Measurements from ENCODE around the gene PPFIBP1.
"Not testable (repeated sequence)": the region's sequence is repeated elsewhere in the genome, so short reads cannot be mapped to it uniquely, and the experiment has no call there.

The PPFIBP1 gene

DNA sequence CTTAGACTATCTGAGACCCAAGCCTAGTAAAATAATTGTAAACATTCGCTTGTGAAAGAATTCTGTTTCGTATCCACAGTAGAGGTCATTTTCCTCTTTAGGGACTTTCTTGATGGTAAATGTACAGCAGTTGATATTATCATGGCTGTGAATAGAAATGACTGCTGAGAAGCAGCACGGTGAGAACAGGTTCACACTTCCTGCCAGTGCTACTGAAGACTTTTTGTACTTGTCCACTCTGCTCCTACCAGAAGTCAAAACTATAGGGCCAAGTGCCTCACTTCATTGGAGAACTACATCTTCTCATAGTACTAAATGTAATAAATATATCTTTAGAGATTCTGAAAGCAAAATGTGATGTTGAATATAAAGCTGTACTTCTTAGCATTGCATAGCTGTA, 131.5 kb downstream of the PPFIBP1 start:
- H3K9me3 Mint-ChIP-seq; H3K36me3 Mint-ChIP-seq (ENCODE audit: low read depth); H3K4me3 Mint-ChIP-seq; H3K27ac Mint-ChIP-seq; DNase-seq (ENCODE audit: low spot score); H3K27me3 Mint-ChIP-seq (ENCODE audit: low read depth): not testable (repeated sequence)
- H3K4me1 Mint-ChIP-seq (ENCODE audit: low read depth), result peaks cover 12% of the 10 kb centered on the region

DNA sequence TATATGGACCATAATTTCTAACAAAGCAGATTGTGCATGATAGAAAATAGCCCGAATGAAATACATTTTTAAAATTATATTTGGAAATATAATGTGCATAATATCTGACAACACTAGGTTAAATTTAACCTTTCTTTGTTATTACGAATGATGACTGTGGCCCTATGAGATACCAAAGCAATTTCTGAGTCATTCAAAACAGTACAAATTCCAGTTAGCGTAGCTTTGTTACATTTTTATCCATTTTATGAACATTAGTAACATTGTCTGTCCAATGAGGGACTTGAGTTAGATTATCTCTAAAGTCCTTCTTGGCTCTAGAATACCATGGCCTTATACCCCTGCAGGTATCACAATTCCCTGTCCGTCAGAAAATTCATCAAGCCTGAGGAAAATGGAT, 133.3 kb downstream of the PPFIBP1 start:
- H3K27ac Mint-ChIP-seq, result no peak overlapping the region
- no peak overlapping the region for H3K4me3 Mint-ChIP-seq
- no peaks in the 10 kb centered on the region for H3K9me3 Mint-ChIP-seq
- H3K4me1 Mint-ChIP-seq (ENCODE audit: low read depth), result peaks cover 11% of the 10 kb centered on the region
- no peak for DNase-seq (ENCODE audit: low spot score)
- H3K36me3 Mint-ChIP-seq (ENCODE audit: low read depth), result no peaks in the 10 kb centered on the region
- H3K27me3 Mint-ChIP-seq (ENCODE audit: low read depth), result peaks cover 3% of the 10 kb centered on the region

DNA sequence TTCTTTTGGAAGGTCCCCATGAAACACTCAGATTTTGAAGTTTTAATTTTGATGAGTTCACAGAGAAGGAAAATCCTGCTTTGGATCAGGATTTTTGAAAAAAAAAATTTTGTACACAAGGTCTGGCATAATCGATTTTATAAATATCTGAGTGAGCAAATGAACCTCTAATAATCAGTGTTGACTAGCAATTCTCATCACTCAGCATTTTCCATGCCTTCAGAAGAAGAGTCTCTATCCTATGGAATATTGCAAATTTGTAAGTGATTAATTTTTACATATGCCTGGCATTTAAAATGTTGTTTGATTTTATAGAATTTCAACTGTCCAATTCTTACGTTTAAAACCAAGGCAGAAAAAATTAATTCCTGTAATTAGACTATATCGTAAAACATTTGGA, 141.7 kb downstream of the PPFIBP1 start:
- DNase-seq (ENCODE audit: low spot score), result no peak
- Mint-ChIP-seq H3K36me3 (ENCODE audit: low read depth) (peaks cover 2% of the 10 kb centered on the region), H3K27me3 (ENCODE audit: low read depth) (no peaks in the 10 kb centered on the region), H3K27ac (no peak overlapping the region), H3K9me3 (no peaks in the 10 kb centered on the region), H3K4me1 (ENCODE audit: low read depth) (peaks cover 2% of the 10 kb centered on the region), H3K4me3 (no peak overlapping the region)

DNA sequence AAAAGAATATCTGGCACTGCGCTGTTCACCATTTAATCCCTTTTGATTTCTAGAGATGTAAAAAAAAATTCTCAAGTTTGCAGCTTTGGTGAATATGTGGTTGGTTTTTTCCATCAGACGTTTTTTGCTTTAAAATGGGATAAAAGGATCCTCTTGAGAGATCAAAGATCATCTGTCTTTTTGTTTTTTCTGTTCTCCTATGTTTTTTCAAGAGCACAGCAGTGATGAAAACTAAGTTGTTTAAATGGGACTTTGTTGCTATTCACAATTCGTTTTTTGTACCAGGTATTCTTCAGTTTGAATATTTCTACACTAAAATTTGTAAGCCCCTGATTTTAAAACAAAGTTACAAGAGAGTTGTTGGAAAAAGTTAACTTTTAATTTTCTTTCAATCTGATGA, 142.5 kb downstream of the PPFIBP1 start:
- no peak for DNase-seq (ENCODE audit: low spot score)
- Mint-ChIP-seq H3K27ac (no peak overlapping the region), H3K4me1 (ENCODE audit: low read depth) (peaks cover 2% of the 10 kb centered on the region), H3K36me3 (ENCODE audit: low read depth) (peaks cover 2% of the 10 kb centered on the region), H3K9me3 (no peaks in the 10 kb centered on the region), H3K27me3 (ENCODE audit: low read depth) (no peaks in the 10 kb centered on the region), H3K4me3 (no peak overlapping the region)

DNA sequence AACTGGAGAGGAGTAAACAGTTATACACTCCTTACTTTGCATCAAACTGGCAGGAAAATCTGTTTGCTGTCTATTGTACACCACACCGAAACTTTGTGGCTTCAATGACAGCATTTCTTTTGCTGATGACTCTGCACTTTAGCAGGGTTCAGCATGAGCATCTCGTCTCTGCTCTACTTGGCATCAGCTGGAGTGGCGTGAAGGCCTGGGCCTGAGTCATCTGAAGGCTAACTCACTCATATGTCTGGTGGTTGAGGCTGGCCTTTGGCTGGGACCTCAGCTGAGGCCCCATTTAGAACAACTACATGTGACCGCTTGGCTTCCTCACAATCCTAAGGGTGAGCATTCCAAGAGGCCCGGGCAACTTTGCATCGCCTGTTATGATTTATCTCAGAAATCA, 143.5 kb downstream of the PPFIBP1 start:
- H3K36me3 Mint-ChIP-seq (ENCODE audit: low read depth), result peaks cover 2% of the 10 kb centered on the region
- H3K9me3 Mint-ChIP-seq, result no peaks in the 10 kb centered on the region
- peak; percentile 11 for DNase-seq (ENCODE audit: low spot score)
- no peak overlapping the region for H3K27ac Mint-ChIP-seq
- no peak overlapping the region for H3K4me3 Mint-ChIP-seq
- peaks cover 2% of the 10 kb centered on the region for H3K4me1 Mint-ChIP-seq (ENCODE audit: low read depth)
- H3K27me3 Mint-ChIP-seq (ENCODE audit: low read depth), result no peaks in the 10 kb centered on the region

DNA sequence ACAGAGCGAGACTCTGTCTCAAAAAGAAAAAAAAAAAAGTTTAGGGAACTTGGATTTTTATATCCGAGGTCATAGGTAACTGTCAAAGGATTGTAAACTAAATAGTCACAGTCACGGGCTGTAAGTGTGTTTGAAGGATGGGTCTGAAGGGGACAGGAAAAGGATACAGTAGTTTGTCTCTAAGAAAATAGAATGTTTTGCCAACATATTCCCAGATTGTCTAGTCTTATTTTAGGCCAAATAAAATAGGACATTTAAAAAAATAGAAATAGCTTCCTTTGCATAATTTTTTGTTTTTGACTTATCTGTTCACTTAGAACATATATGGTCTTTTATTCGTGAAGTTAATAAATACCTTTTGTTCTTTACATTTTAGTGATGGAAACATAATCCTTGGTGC, 148.0 kb downstream of the PPFIBP1 start:
- Mint-ChIP-seq H3K36me3 (ENCODE audit: low read depth) (no peaks in the 10 kb centered on the region), H3K9me3 (no peaks in the 10 kb centered on the region), H3K27me3 (ENCODE audit: low read depth) (no peaks in the 10 kb centered on the region), H3K4me1 (ENCODE audit: low read depth) (peaks cover 1% of the 10 kb centered on the region), H3K27ac (no peak overlapping the region), H3K4me3 (no peak overlapping the region)
- DNase-seq (ENCODE audit: low spot score), result no peak

DNA sequence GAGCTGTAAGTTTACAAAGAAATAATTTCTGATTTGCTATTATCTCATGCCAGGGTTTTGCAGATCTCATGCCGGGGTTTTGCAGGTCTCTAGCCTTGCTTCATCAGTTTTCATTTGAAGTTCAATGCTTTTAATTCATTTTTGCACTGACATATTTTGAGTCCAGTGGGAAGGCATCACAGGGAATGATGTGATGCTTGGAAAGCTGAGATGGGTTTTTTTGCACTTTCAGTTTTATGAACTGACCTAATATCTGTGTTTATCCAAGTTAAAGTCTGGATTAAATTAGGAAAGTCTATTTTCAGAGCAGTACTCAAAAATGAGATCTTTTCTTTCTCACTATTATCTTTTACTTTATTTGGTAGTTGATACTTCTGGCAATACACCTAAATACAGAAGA, 148.6 kb downstream of the PPFIBP1 start:
- Mint-ChIP-seq H3K4me3 (no peak overlapping the region), H3K27me3 (ENCODE audit: low read depth) (no peaks in the 10 kb centered on the region), H3K27ac (no peak overlapping the region), H3K9me3 (no peaks in the 10 kb centered on the region), H3K4me1 (ENCODE audit: low read depth) (no peaks in the 10 kb centered on the region), H3K36me3 (ENCODE audit: low read depth) (no peaks in the 10 kb centered on the region)
- DNase-seq (ENCODE audit: low spot score), result no peak

DNA sequence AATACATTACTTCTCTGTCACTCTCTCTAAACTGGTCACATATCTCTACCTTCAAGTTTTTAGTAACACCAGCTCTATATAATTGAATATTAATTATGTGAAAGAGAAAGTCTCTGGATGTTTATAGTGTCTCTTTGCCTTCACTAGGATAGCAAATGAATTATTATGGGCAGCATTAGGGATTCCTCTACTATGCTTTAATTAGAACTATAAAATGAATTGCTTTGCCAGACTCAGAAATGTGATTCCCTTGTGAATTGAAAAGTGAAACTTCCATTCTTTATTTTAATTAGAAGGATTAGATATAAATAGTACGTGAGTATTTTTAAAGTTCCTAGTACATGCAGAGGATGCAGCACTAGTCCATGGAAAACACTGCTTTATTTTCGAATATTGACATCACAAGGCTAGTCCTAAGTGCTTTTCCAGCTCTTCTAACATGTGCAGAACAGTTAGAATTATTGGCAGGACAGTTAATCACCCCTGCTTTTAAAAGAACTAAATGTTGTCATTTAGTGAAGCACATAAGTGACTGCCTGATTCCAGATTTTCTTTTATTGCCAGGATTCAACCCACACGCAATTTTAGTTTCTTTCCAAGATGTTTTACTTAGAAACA, 149.2 kb downstream of the PPFIBP1 start:
- no peaks in the 10 kb centered on the region for H3K27me3 Mint-ChIP-seq (ENCODE audit: low read depth)
- no peaks in the 10 kb centered on the region for H3K36me3 Mint-ChIP-seq (ENCODE audit: low read depth)
- H3K4me1 Mint-ChIP-seq (ENCODE audit: low read depth), result no peaks in the 10 kb centered on the region
- no peak overlapping the region for H3K4me3 Mint-ChIP-seq
- H3K27ac Mint-ChIP-seq, result no peak overlapping the region
- DNase-seq (ENCODE audit: low spot score), result no peak
- H3K9me3 Mint-ChIP-seq, result no peaks in the 10 kb centered on the region

DNA sequence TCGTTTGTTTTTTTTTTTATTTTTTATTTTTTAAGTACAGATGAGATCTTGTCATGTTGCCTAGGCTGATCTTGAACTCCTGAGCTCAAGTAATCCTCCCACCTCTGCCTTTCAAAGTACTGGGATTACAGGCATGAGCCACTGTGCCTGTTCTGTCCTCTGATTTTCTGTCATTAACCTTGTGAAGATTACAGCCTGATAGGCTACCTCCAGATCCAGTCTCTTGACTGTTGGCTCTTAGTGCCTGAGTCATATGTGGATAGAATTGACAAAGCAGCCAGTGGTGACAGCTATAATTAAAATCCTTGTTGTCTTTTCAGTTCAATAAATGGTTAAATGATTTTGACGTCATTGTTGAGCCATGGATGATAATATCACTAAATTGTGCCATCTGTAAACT, 151.0 kb downstream of the PPFIBP1 start:
- Mint-ChIP-seq H3K27ac (no peak overlapping the region), H3K9me3 (no peaks in the 10 kb centered on the region), H3K4me1 (ENCODE audit: low read depth) (no peaks in the 10 kb centered on the region), H3K36me3 (ENCODE audit: low read depth) (no peaks in the 10 kb centered on the region), H3K27me3 (ENCODE audit: low read depth) (no peaks in the 10 kb centered on the region), H3K4me3 (no peak overlapping the region)
- no peak for DNase-seq (ENCODE audit: low spot score)

DNA sequence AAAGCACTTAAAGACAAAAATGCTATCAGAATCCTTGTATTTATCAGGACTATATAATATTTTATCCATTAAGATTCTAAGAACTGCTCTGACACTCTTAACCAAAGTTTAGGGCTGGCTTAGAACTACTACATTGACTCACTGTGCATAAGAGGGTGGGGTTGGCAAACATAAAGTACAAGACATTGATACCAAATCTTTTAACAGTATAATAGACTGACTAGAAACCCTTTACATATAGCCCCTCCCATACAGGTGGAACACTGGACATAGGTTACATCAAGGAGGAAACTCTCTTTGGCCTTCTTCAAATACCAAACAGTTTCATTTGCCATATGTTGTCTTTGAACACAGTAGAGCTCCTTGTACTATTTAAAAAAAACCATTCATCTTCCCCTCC, 156.6 kb downstream of the PPFIBP1 start:
- no peaks in the 10 kb centered on the region for H3K4me1 Mint-ChIP-seq (ENCODE audit: low read depth)
- DNase-seq (ENCODE audit: low spot score), result no peak
- no peaks in the 10 kb centered on the region for H3K36me3 Mint-ChIP-seq (ENCODE audit: low read depth)
- H3K27me3 Mint-ChIP-seq (ENCODE audit: low read depth), result no peaks in the 10 kb centered on the region
- no peak overlapping the region for H3K27ac Mint-ChIP-seq
- H3K9me3 Mint-ChIP-seq, result no peaks in the 10 kb centered on the region
- H3K4me3 Mint-ChIP-seq, result no peak overlapping the region

DNA sequence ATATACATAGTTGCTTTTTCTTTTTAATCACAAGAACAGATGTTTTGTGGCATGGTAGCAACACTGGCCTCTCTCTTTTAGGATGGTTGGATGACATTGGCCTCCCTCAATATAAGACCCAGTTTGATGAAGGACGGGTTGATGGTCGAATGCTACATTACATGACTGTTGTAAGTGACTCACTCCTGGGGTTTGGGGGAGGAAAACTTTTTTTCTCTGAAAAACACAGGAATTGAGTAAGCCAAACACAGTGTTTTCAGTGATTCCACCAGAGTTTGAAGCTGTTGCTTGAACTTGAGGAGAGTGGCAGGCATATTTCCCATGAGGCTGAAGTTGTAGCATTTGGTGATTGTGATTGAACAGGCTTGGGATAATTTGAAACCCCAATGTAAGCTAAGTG, 158.5 kb downstream of the PPFIBP1 start:
- Mint-ChIP-seq H3K27ac (no peak overlapping the region), H3K36me3 (ENCODE audit: low read depth) (no peaks in the 10 kb centered on the region), H3K9me3 (no peaks in the 10 kb centered on the region), H3K4me1 (ENCODE audit: low read depth) (no peaks in the 10 kb centered on the region), H3K4me3 (no peak overlapping the region), H3K27me3 (ENCODE audit: low read depth) (no peaks in the 10 kb centered on the region)
- DNase-seq (ENCODE audit: low spot score), result no peak

DNA sequence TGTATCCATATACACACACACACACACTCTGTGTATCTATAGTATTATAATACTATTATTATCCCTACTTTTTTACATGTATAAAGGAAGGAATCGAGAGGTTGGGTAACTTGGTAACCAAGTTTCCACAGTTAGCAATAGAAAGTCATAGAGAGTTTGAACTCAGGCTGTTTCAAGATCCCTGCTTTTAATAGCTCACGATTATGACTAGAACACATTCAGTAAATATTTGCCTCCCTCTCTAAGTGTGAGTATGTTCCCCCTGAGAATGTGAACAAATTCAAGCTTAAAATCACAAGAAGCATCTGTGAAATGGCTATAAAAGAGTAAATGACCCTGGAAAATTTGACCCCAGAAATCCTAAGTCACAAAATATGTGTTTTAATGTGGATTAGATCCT, 161.3 kb downstream of the PPFIBP1 start:
- Mint-ChIP-seq H3K27me3 (ENCODE audit: low read depth) (no peaks in the 10 kb centered on the region), H3K9me3 (no peaks in the 10 kb centered on the region), H3K36me3 (ENCODE audit: low read depth) (no peaks in the 10 kb centered on the region), H3K27ac (no peak overlapping the region), H3K4me3 (no peak overlapping the region), H3K4me1 (ENCODE audit: low read depth) (no peaks in the 10 kb centered on the region)
- DNase-seq (ENCODE audit: low spot score), result no peak

DNA sequence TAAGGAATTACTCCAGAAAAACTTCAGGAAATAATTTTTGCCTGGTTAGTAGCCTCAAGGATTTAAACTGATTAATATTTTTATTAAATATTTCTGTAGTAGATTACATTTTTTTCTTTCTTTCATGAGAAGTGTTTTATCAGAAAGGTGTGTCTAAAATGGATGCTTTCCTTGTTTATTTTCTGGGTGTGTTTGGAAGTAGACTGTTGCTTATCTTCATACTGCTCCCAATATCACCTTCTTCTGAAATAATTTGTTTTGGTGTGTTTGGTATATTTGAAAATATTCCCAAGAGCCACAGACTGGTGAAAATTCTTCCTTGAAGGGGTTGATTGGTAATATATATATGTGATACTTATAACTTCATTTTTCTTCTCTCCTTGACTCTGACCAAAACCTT, 162.1 kb downstream of the PPFIBP1 start:
- no peaks in the 10 kb centered on the region for H3K36me3 Mint-ChIP-seq (ENCODE audit: low read depth)
- no peak for DNase-seq (ENCODE audit: low spot score)
- no peaks in the 10 kb centered on the region for H3K27me3 Mint-ChIP-seq (ENCODE audit: low read depth)
- H3K4me1 Mint-ChIP-seq (ENCODE audit: low read depth), result no peaks in the 10 kb centered on the region
- H3K27ac Mint-ChIP-seq, result no peak overlapping the region
- no peaks in the 10 kb centered on the region for H3K9me3 Mint-ChIP-seq
- no peak overlapping the region for H3K4me3 Mint-ChIP-seq

DNA sequence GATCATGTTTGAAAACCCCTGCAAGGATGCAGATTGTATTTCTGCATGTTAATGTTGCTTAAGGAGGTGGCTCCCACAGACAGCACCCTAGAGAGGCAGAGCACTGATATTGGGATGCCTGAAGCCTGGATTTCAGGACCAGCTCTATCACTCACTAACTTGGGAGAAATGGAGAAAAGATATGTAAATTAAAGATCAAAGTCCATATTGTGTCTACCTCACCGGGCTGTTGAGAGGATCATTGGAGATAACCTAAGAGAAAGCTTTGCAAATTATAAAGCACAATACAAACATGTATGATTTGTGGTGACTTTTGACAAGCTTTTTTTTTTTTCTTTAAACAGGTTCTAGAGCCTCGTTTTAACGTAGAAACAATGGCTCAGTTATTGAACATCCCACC, 164.7 kb downstream of the PPFIBP1 start:
- no peaks in the 10 kb centered on the region for H3K27me3 Mint-ChIP-seq (ENCODE audit: low read depth)
- H3K4me3 Mint-ChIP-seq, result no peak overlapping the region
- H3K27ac Mint-ChIP-seq, result no peak overlapping the region
- DNase-seq (ENCODE audit: low spot score), result no peak
- H3K36me3 Mint-ChIP-seq (ENCODE audit: low read depth), result no peaks in the 10 kb centered on the region
- H3K4me1 Mint-ChIP-seq (ENCODE audit: low read depth), result no peaks in the 10 kb centered on the region
- H3K9me3 Mint-ChIP-seq, result no peaks in the 10 kb centered on the region

DNA sequence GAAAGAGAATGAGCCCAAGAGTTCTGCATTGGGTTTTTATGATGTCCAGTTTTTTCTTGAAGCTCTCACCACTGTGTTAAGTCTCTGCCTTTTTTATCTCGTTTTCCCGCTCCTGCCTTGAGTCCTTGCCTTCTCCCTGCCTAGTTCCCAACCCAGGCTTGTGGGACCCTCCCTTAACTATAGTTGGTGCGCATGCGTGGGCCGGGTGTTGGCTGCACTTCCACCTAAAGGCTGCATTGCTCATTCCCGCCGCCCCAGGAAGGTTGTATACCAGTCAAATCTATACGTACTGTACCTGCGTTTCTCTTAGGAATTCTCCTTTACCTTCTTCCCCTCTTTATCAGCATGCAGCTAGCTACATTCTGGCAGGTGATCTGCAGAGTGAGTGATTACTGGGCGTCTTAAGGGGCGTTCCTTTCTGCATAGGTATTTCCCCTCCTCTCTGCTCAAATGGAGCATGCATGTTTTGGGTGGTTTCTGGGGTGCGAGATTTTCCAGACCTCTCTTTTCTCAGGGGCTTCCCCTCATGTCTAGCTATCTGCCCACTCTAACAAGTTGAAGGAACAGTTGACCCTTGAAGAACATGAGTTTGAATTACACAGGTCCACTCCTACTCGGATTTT, 165.7 kb downstream of the PPFIBP1 start:
- DNase-seq (ENCODE audit: low spot score), result no peak
- no peaks in the 10 kb centered on the region for H3K4me1 Mint-ChIP-seq (ENCODE audit: low read depth)
- H3K27ac Mint-ChIP-seq, result no peak overlapping the region
- H3K9me3 Mint-ChIP-seq, result no peaks in the 10 kb centered on the region
- H3K27me3 Mint-ChIP-seq (ENCODE audit: low read depth), result no peaks in the 10 kb centered on the region
- H3K4me3 Mint-ChIP-seq, result no peak overlapping the region
- no peaks in the 10 kb centered on the region for H3K36me3 Mint-ChIP-seq (ENCODE audit: low read depth)
